ENCODE data around the gene SPTBN1. TPM values are rescaled to one million over a fixed set of nuclear protein-coding genes. Genes with fewer than 3 reads are reported as not detected.

The SPTBN1 gene
- total and polyA plus RNA-seq, 2 experiments from 2014 or later: 58.1 to 204 TPM

DNA sequence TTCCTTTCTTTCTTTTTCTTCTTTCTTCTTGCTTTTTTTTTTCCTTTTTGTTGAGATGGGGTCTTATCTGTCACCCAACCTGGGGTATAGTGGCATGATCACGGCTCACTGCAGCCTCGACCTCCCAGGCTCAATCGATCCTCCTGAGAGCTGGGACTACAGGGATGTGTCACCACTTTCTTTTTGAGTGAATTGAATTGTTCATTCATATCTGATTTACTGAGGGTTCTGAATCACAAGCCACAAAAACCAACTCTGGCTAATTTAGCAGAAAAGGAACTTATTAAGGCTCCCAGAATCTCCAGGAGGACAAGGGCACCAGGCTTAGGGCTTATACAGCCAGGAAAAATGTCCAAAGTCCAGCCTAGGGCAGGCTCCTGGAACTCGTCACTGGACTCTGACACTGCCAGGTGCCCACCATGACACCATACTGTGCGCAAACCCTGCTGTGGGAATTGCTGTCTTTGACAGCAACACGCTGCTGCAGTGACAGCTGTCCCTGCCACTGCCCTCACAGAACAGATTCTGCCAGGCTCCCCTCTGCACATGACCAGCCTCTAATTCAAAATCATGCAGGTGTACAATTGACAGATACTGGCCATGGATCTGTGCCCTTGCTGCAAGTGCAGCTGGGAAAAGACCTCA lies 224.4 kb downstream of the SPTBN1 start:
- H3K27me3 Mint-ChIP-seq (ENCODE audit: insufficient read depth, low read depth, poor library complexity): peaks cover 2% of the 10 kb centered on the region
- no peaks in the 10 kb centered on the region for H3K9me3 Mint-ChIP-seq
- Histone ChIP-seq H3F3A (replicated peaks; ENCODE audit: low read depth) (no peaks in the 10 kb centered on the region), H3K9me2 (ENCODE audit: insufficient read depth) (no peaks in the 10 kb centered on the region), H3K27me3 (ENCODE audit: insufficient read depth) (no peaks in the 10 kb centered on the region), H3K79me2 (replicated peaks; ENCODE audit: insufficient read depth) (no peaks in the 10 kb centered on the region), H3K4me1 (ENCODE audit: insufficient read depth) (no peaks in the 10 kb centered on the region), H3K27ac (ENCODE audit: low read depth) (no peak overlapping the region), H2AFZ (no peak overlapping the region), H3K4me2 (no peak overlapping the region), H4K20me1 (replicated peaks; ENCODE audit: insufficient read depth) (no peaks in the 10 kb centered on the region), H3K36me3 (ENCODE audit: insufficient read depth) (no peaks in the 10 kb centered on the region), H3K4me3 (no peak overlapping the region)
- no peak for DNase-seq (ENCODE audit: low spot score)
- no peaks in the 10 kb centered on the region for H3K36me3 Mint-ChIP-seq (ENCODE audit: low read depth)
- no peaks in the 10 kb centered on the region for H3K4me1 Mint-ChIP-seq
- no peak for ATAC-seq
- no peak overlapping the region for H3K27ac Mint-ChIP-seq
- H3K4me3 Mint-ChIP-seq: no peak overlapping the region
- no peak for TF ChIP-seq CTCF (conservative IDR thresholded peaks at IDR 0.05; ENCODE audit: low read depth in 2 of 2)
- TF ChIP-seq EZH2phosphoT487 (IDR thresholded peaks at IDR 0.05; ENCODE audit: unreplicated experiment): no peak
- TF ChIP-seq ZNF114 (CRISPR knock-in tag; IDR thresholded peaks at IDR 0.05): no peak
- TF ChIP-seq, protein P1, sequence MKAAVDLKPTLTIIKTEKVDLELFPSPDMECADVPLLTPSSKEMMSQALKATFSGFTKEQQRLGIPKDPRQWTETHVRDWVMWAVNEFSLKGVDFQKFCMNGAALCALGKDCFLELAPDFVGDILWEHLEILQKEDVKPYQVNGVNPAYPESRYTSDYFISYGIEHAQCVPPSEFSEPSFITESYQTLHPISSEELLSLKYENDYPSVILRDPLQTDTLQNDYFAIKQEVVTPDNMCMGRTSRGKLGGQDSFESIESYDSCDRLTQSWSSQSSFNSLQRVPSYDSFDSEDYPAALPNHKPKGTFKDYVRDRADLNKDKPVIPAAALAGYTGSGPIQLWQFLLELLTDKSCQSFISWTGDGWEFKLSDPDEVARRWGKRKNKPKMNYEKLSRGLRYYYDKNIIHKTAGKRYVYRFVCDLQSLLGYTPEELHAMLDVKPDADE (IDR thresholded peaks at IDR 0.05): no peak
- no peak for TF ChIP-seq JUNB (IDR thresholded peaks at IDR 0.05; ENCODE audit: unreplicated experiment)
- TF ChIP-seq, protein P2, sequence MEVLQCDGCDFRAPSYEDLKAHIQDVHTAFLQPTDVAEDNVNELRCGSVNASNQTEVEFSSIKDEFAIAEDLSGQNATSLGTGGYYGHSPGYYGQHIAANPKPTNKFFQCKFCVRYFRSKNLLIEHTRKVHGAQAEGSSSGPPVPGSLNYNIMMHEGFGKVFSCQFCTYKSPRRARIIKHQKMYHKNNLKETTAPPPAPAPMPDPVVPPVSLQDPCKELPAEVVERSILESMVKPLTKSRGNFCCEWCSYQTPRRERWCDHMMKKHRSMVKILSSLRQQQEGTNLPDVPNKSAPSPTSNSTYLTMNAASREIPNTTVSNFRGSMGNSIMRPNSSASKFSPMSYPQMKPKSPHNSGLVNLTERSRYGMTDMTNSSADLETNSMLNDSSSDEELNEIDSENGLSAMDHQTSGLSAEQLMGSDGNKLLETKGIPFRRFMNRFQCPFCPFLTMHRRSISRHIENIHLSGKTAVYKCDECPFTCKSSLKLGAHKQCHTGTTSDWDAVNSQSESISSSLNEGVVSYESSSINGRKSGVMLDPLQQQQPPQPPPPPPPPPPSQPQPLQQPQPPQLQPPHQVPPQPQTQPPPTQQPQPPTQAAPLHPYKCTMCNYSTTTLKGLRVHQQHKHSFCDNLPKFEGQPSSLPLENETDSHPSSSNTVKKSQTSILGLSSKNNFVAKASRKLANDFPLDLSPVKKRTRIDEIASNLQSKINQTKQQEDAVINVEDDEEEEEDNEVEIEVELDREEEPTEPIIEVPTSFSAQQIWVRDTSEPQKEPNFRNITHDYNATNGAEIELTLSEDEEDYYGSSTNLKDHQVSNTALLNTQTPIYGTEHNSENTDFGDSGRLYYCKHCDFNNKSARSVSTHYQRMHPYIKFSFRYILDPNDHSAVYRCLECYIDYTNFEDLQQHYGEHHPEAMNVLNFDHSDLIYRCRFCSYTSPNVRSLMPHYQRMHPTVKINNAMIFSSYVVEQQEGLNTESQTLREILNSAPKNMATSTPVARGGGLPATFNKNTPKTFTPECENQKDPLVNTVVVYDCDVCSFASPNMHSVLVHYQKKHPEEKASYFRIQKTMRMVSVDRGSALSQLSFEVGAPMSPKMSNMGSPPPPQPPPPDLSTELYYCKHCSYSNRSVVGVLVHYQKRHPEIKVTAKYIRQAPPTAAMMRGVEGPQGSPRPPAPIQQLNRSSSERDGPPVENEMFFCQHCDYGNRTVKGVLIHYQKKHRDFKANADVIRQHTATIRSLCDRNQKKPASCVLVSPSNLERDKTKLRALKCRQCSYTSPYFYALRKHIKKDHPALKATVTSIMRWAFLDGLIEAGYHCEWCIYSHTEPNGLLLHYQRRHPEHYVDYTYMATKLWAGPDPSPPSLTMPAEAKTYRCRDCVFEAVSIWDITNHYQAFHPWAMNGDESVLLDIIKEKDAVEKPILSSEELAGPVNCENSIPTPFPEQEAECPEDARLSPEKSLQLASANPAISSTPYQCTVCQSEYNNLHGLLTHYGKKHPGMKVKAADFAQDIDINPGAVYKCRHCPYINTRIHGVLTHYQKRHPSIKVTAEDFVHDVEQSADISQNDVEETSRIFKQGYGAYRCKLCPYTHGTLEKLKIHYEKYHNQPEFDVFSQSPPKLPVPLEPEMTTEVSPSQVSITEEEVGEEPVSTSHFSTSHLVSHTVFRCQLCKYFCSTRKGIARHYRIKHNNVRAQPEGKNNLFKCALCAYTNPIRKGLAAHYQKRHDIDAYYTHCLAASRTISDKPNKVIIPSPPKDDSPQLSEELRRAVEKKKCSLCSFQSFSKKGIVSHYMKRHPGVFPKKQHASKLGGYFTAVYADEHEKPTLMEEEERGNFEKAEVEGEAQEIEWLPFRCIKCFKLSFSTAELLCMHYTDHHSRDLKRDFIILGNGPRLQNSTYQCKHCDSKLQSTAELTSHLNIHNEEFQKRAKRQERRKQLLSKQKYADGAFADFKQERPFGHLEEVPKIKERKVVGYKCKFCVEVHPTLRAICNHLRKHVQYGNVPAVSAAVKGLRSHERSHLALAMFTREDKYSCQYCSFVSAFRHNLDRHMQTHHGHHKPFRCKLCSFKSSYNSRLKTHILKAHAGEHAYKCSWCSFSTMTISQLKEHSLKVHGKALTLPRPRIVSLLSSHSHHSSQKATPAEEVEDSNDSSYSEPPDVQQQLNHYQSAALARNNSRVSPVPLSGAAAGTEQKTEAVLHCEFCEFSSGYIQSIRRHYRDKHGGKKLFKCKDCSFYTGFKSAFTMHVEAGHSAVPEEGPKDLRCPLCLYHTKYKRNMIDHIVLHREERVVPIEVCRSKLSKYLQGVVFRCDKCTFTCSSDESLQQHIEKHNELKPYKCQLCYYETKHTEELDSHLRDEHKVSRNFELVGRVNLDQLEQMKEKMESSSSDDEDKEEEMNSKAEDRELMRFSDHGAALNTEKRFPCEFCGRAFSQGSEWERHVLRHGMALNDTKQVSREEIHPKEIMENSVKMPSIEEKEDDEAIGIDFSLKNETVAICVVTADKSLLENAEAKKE (CRISPR knock-in tag; IDR thresholded peaks at IDR 0.05): no peak
- no peak for TF ChIP-seq NANOG (IDR thresholded peaks at IDR 0.05; ENCODE audit: borderline replicate concordance)
- no peak for TF ChIP-seq EZH2 (IDR thresholded peaks at IDR 0.05; ENCODE audit: low read depth, unreplicated experiment)

Measured in GM23338 (cell line).